Endothelial cell (in vitro differentiated cells): Measurements from ENCODE around the gene THUMPD1. TPM values are rescaled to one million over a fixed set of nuclear protein-coding genes. Genes with fewer than 3 reads are reported as not detected.
"Not testable (repeated sequence)": the region's sequence is repeated elsewhere in the genome, so short reads cannot be mapped to it uniquely, and the experiment has no call there.

ENCODE experiments used
- DNase-seq: peaks from one replicate; pipeline ENCODE4 v3.0.0; 2021; ENCODE audit warnings: low spot score
- H3K27ac Mint-ChIP-seq: one replicate; pipeline ENCODE4 v1.8.0; 2021; ENCODE audit warnings: mixed read lengths, inconsistent platforms; ENCODE audit not compliant: unreplicated experiment
- H3K27me3 Mint-ChIP-seq: one replicate; pipeline ENCODE4 v1.8.0; 2021; ENCODE audit warnings: mild to moderate bottlenecking, moderate library complexity, mixed read lengths, inconsistent platforms; ENCODE audit not compliant: unreplicated experiment
- H3K36me3 Mint-ChIP-seq: one replicate; pipeline ENCODE4 v1.8.0; 2021; ENCODE audit warnings: mild to moderate bottlenecking, low read depth, mixed read lengths, inconsistent platforms; ENCODE audit not compliant: unreplicated experiment
- H3K4me1 Mint-ChIP-seq: one replicate; pipeline ENCODE4 v1.8.0; 2021; ENCODE audit warnings: mild to moderate bottlenecking, mixed read lengths, inconsistent platforms; ENCODE audit not compliant: unreplicated experiment
- H3K4me3 Mint-ChIP-seq: one replicate; pipeline ENCODE4 v1.8.0; 2021; ENCODE audit warnings: mild to moderate bottlenecking, mixed read lengths, inconsistent platforms; ENCODE audit not compliant: unreplicated experiment
- H3K9me3 Mint-ChIP-seq: one replicate; pipeline ENCODE4 v1.8.0; 2021; ENCODE audit warnings: mixed read lengths, inconsistent platforms; ENCODE audit not compliant: unreplicated experiment
- CTCF ChIP-seq: fragments of 200-600 bp; sonication (generic); IDR thresholded peaks from one replicate; pipeline ENCODE4 v1.5.0; 2021; ENCODE audit warnings: antibody characterized with exemption; ENCODE audit not compliant: unreplicated experiment
- total RNA-seq: library from RNA; stranded (reverse); fragmentation: NEBNext Ultra II Directional; extraction: Animal tissue kit (Norgen Biotek cat#: 25700); gene quantifications from one replicate; pipeline ENCODE4 v1.2.1, GENCODE V29; 2021; ENCODE audit not compliant: unreplicated experiment

Gene THUMPD1
- total RNA-seq, 1 donor from 2014 or later: 32.2 TPM

- H3K27ac Mint-ChIP-seq: no peak overlapping the region
- DNase-seq: no peak
Measured at GRCh38 chr16:20696618-20697017, 45.0 kb downstream of the THUMPD1 start.

GRCh38 chr16:20695024-20695423 lies 46.6 kb downstream of the THUMPD1 start:
- Mint-ChIP-seq H3K27ac (no peak overlapping the region), H3K27me3 (no peaks in the 10 kb centered on the region), H3K4me3 (no peak overlapping the region), H3K36me3 (no peaks in the 10 kb centered on the region), H3K9me3 (no peaks in the 10 kb centered on the region), H3K4me1 (peaks cover 14% of the 10 kb centered on the region)
- no peak for DNase-seq
- no peak for TF ChIP-seq CTCF

More at GRCh38 chr16:20696618-20697017, 45.0 kb downstream of the THUMPD1 start:
- no peaks in the 10 kb centered on the region for H3K36me3 Mint-ChIP-seq
- H3K9me3 Mint-ChIP-seq: no peaks in the 10 kb centered on the region
- no peak for TF ChIP-seq CTCF
- H3K4me1 Mint-ChIP-seq: peaks cover 12% of the 10 kb centered on the region
- no peaks in the 10 kb centered on the region for H3K27me3 Mint-ChIP-seq
- no peak overlapping the region for H3K4me3 Mint-ChIP-seq

- DNase-seq, H3K4me3 Mint-ChIP-seq, H3K9me3 Mint-ChIP-seq, H3K27ac Mint-ChIP-seq, H3K27me3 Mint-ChIP-seq, H3K36me3 Mint-ChIP-seq: not testable (repeated sequence)
- peaks cover 14% of the 10 kb centered on the region for H3K4me1 Mint-ChIP-seq
Measured at GRCh38 chr16:20694096-20694495, 47.5 kb downstream of the THUMPD1 start.

- Mint-ChIP-seq H3K4me3 (no peak overlapping the region), H3K4me1 (peaks cover 19% of the 10 kb centered on the region), H3K36me3 (no peaks in the 10 kb centered on the region), H3K9me3 (no peaks in the 10 kb centered on the region), H3K27me3 (no peaks in the 10 kb centered on the region), H3K27ac (no peak overlapping the region)
- no peak for DNase-seq
- no peak for TF ChIP-seq CTCF
Measured at GRCh38 chr16:20689668-20690067, 52.0 kb downstream of the THUMPD1 start.

GRCh38 chr16:20683812-20684211 lies 57.8 kb downstream of the THUMPD1 start:
- no peak for TF ChIP-seq CTCF
- H3K36me3 Mint-ChIP-seq: no peaks in the 10 kb centered on the region
- no peaks in the 10 kb centered on the region for H3K9me3 Mint-ChIP-seq
- no peak for DNase-seq
- no peak overlapping the region for H3K27ac Mint-ChIP-seq
- H3K4me1 Mint-ChIP-seq: peaks cover 30% of the 10 kb centered on the region
- H3K27me3 Mint-ChIP-seq: no peaks in the 10 kb centered on the region
- no peak overlapping the region for H3K4me3 Mint-ChIP-seq

Other genes starting within 250 kb of the THUMPD1 start
- not detected for gene ACSM2B, start 165.5 kb downstream of the THUMPD1 start, total RNA-seq
- gene ACSM1, start 44.1 kb downstream of the THUMPD1 start, total RNA-seq: 0.38 TPM
- gene ACSM3, start 22.2 kb upstream of the THUMPD1 start, total RNA-seq: 10.3 TPM
- 7.1 TPM for gene ERI2, start 64.7 kb upstream of the THUMPD1 start, total RNA-seq
- 2.4 TPM for gene REXO5, start 64.7 kb upstream of the THUMPD1 start, total RNA-seq
- gene DCUN1D3, start 158.5 kb upstream of the THUMPD1 start, total RNA-seq: 17.2 TPM
- 14.0 TPM for gene LYRM1, start 159.0 kb upstream of the THUMPD1 start, total RNA-seq